ENCODE results near the gene STAT5A.

Gene STAT5A

GRCh38 chr17:42333053-42333452 lies 44.8 kb downstream of the STAT5A start:
- TF ChIP-seq, protein P1, sequence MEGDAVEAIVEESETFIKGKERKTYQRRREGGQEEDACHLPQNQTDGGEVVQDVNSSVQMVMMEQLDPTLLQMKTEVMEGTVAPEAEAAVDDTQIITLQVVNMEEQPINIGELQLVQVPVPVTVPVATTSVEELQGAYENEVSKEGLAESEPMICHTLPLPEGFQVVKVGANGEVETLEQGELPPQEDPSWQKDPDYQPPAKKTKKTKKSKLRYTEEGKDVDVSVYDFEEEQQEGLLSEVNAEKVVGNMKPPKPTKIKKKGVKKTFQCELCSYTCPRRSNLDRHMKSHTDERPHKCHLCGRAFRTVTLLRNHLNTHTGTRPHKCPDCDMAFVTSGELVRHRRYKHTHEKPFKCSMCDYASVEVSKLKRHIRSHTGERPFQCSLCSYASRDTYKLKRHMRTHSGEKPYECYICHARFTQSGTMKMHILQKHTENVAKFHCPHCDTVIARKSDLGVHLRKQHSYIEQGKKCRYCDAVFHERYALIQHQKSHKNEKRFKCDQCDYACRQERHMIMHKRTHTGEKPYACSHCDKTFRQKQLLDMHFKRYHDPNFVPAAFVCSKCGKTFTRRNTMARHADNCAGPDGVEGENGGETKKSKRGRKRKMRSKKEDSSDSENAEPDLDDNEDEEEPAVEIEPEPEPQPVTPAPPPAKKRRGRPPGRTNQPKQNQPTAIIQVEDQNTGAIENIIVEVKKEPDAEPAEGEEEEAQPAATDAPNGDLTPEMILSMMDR (IDR thresholded peaks at IDR 0.05; ENCODE audit: extremely low read depth, missing control alignments): no peak
- DNase-seq (ENCODE audit: low spot score): no peak

DNA sequence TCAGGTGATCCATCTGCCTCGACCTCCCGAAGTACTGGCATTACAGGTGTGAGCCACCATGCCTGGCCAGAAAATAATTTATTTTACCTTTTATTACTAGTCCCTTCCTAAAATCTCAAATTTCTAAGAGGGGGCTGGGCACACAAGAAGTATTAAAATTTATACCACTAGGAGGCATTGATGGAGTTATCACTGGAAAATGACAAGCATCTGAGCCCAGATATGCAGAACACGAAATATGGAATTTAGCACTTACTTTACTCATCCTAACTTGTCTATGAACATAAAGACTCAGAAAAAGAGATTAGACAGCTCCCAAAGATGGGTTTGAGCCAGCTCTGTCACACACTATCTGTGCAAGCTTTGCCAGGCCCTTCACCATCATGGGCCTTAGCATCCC lies 46.4 kb downstream of the STAT5A start:
- TF ChIP-seq, protein P1 (IDR thresholded peaks at IDR 0.05; ENCODE audit: extremely low read depth, missing control alignments): no peak
- no peak for DNase-seq (ENCODE audit: low spot score)

DNA sequence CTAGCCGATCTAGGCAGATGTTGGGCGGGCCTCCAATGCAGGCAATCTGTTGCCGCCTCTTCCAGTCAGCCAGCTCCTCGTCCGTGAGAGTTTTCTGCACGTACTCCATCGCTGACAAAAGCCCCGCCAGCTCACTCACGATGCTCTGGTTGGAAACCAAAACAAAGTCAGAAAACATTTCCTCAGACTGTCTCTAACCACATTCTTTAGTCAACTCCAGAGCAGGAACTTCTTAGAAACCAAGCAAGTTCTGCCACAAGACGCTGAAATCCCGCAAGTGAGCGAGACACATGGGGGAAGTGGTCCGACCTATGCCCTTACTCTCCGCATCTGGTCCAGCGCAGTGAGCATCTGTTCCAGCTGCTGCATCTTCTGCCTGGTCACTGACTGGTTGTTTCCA lies 49.1 kb downstream of the STAT5A start:
- peak; percentile 66 for DNase-seq (ENCODE audit: low spot score)
- TF ChIP-seq, protein P1 (IDR thresholded peaks at IDR 0.05; ENCODE audit: extremely low read depth, missing control alignments): no peak

- TF ChIP-seq, protein P1 (IDR thresholded peaks at IDR 0.05; ENCODE audit: extremely low read depth, missing control alignments): no peak
- DNase-seq (ENCODE audit: low spot score): no peak
Observed at GRCh38 chr17:42338427-42338985, 50.2 kb downstream of the STAT5A start.

DNA sequence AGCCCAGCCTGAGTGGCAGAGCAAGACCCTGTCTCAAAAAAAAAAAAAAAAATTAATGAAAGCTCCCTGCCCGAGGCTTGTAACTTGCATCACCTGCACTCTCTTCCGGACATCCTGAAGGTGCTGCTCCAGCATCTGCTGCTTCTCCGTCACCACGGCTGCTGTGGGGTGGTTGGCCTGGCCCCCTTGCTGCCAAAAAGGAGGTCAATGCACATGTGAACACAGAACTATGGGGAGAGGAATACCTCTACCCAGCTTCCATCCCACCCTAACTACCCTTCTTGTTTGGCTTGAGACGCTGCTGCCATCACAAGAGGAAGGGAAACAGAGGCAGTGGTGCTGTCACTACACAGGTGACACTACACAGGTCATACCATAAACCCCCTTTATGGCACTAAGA lies 50.9 kb downstream of the STAT5A start:
- TF ChIP-seq, protein P1 (IDR thresholded peaks at IDR 0.05; ENCODE audit: extremely low read depth, missing control alignments): no peak
- DNase-seq (ENCODE audit: low spot score): no peak

DNA sequence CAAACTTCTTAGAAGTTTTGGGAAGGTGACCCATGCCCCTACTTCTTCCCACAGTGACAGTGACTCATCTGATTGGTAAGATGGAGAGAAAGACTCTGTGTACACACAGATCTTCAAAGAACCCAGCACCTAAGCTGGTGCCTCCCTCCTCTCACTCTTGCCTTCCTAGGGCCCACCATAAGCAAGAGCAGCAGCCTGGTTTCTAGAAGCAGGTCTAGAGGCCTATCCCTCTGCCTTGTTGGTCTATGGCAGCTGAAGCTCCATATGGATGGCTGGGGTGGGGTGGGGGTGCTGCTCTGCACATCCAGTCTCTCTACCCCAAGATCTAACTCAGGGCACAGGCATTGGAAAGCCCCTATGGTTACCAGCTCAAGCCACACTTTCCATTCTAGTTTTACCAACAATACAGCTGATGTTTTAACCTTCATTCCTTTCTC lies 52.4 kb downstream of the STAT5A start:
- DNase-seq (ENCODE audit: low spot score): no peak

GRCh38 chr17:42341568-42341967 lies 53.3 kb downstream of the STAT5A start:
- no peak for DNase-seq (ENCODE audit: low spot score)
- TF ChIP-seq, protein P1 (IDR thresholded peaks at IDR 0.05; ENCODE audit: extremely low read depth, missing control alignments): no peak

More for the DNA sequence above, 52.4 kb downstream of the STAT5A start:
- TF ChIP-seq, protein P1 (IDR thresholded peaks at IDR 0.05; ENCODE audit: extremely low read depth, missing control alignments): no peak

Measured in GM20000 (cell line).